Measurements from ENCODE around the gene MCUB.

DNA sequence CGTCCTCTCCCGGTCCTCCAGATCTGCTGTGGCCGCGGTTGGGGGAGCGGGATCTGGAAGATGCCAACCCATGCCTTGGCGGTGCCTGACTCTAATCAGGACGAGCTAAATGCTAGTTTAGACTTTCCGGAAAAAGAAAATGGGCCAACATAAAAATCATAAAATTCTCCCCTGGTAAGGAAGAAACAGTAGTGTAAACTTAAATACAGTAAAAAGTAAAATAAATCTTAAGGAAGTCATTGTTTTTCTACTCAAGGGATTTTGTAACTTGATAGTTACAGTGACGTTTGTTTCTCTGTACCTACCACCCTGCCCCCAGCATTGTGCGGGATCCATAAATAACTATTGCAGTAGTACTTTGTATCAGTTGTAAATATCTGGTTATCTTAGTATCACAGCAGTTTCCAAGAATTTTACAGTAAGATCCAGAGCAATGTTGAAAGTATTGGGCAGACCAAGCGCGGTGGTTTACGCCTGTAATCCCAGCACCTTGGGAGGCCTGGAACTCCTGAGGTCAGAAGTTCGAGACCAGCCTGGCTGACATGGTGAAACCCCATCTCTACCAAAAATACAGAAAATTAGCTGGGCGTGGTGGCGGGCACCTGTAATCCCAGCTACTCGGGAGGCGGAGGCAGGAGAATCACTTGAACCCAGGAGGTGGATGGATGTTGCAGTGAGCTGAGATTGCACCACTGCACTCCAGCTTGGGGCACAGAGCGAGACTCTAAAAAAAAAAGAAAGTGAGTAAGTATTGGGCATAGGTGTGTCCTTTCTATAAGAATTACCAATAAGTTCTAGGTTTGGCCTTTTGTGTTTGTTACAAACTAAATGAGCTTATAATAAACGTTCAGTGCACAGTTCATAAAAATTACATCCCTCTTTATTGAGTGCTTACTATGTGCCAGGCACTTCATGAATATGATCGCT is 170.8 kb downstream of the MCUB start:
- TF ChIP-seq POLR2AphosphoS5 (IDR thresholded peaks at IDR 0.05) (no peak), CTCF (IDR thresholded peaks at IDR 0.05) (no peak), POLR2A (IDR thresholded peaks at IDR 0.05) (no peak)
